ENCODE data around the gene TOR4A.

TOR4A gene

DNA sequence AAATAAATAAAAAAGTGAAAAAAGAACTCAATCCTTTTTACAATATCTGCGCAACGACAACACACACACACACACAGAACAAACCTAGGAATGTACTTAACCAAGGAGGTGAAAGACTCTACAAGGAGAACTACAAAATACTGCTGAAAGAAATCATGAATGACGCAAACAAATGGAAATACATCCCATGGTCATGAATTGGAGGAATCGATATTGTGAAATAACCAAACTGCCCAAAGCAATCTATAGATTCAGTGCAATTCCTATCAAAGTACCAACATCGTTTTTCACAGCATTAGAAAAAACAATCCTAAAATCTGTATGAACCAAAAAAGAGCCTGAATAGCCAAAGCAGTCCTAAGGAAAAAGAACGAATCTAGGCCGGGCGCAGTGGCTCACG, 54.4 kb downstream of the TOR4A start:
- DNase-seq (ENCODE audit: insufficient read length, low spot score), result no peak
- no peak for FAIRE-seq
